HepG2 (cell line): ENCODE data around the gene C11orf24.

Experiments
- CBX2 ChIP-seq, 2 experiments: fragments of 200-600 bp in 1 of 2; sonication (generic); formaldehyde crosslinking in 1 of 2; IDR thresholded peaks; 2 replicates each; pipeline versions ENCODE4 v1.7.0 to v1.8.1; 2018 to 2022; ENCODE audit warnings: low read depth in 2 of 2, low read length in 1 of 2, mild to moderate bottlenecking in 1 of 2, missing genetic modification reagents in 1 of 2
- CEBPB ChIP-seq: IDR thresholded peaks from 2 replicates; pipeline ENCODE4 v1.6.1; 2011; ENCODE audit warnings: low read depth, low read length, improper control_type of control experiment, borderline replicate concordance
- CREB1 ChIP-seq, 2 experiments: fragments of 450-650 bp in 1 of 2; IDR thresholded peaks; 2 replicates each; pipeline ENCODE4 v1.6.1; 2016 to 2017; ENCODE audit warnings: control low read depth in 1 of 2, mild to moderate bottlenecking in 1 of 2, missing compliant biosample characterization in 1 of 2, missing genetic modification characterization in 1 of 2
- CTCF ChIP-seq: sonication (generic); formaldehyde crosslinking; IDR thresholded peaks from 2 replicates; pipeline ENCODE4 v1.5.0; 2020; ENCODE audit warnings: mild to moderate bottlenecking, missing genetic modification reagents, moderate library complexity
- IRF2 ChIP-seq: IDR thresholded peaks from 2 replicates; pipeline ENCODE4 v1.6.1; 2018; ENCODE audit warnings: missing genetic modification reagents, missing compliant biosample characterization
- MZF1 ChIP-seq: sonication (generic); formaldehyde crosslinking; IDR thresholded peaks from 2 replicates; pipeline ENCODE4 v1.8.1; 2023; ENCODE audit warnings: mild to moderate bottlenecking, missing genetic modification reagents, borderline replicate concordance
- POLR2AphosphoS5 ChIP-seq: IDR thresholded peaks from 2 replicates; pipeline ENCODE4 v1.6.1; 2012; ENCODE audit warnings: low read depth, low read length
- ZBTB20 ChIP-seq: sonication (generic); formaldehyde crosslinking; IDR thresholded peaks from 2 replicates; pipeline ENCODE4 v1.8.1; 2023; ENCODE audit warnings: missing genetic modification reagents, low read depth, mild to moderate bottlenecking, borderline replicate concordance
- ZNF800 ChIP-seq: sonication (generic); formaldehyde crosslinking; IDR thresholded peaks from 2 replicates; pipeline ENCODE4 v1.4.0; 2020; ENCODE audit warnings: missing genetic modification reagents

- TF ChIP-seq IRF2 = no peak
- no peak for TF ChIP-seq CBX2 (IDR thresholded peaks at IDR 0.05; ENCODE audit: low read depth, low read length)
- TF ChIP-seq CBX2 (CRISPR knock-in tag; IDR thresholded peaks at IDR 0.05; ENCODE audit: low read depth) = no peak
- no peak for TF ChIP-seq CEBPB
- no peak for TF ChIP-seq CTCF (CRISPR knock-in tag)
- TF ChIP-seq ZBTB20 (CRISPR knock-in tag) = no peak
- peak; percentile 76 for TF ChIP-seq CREB1 (IDR thresholded peaks at IDR 0.05)
- peak; percentile 23 for TF ChIP-seq CREB1 (CRISPR knock-in tag; IDR thresholded peaks at IDR 0.05)
- no peak for TF ChIP-seq ZNF800 (CRISPR knock-in tag)
- no peak for TF ChIP-seq POLR2AphosphoS5
- TF ChIP-seq MZF1 (CRISPR knock-in tag) = no peak
Measured at GRCh38 chr11:68275721-68276507, 4.1 kb upstream of the C11orf24 start.
